VCaP (cell line): Measurements from ENCODE around the gene PCLO.

Experiments used
- H3K27ac ChIP-seq: fragments of 450-650 bp; 2 replicates; pipeline ENCODE4 v1.5.1; 2017
- CTCF ChIP-seq: fragments of 450-650 bp; conservative IDR thresholded peaks from 2 replicates; pipeline ENCODE4 v1.5.1; 2017; ENCODE audit warnings: mild to moderate bottlenecking, moderate library complexity

Gene PCLO

GRCh38 chr7:82778021-82778420 lies 384.7 kb downstream of the PCLO start:
- no peak for TF ChIP-seq CTCF

GRCh38 chr7:82762880-82763279 lies 399.8 kb downstream of the PCLO start:
- no peak overlapping the region for H3K27ac ChIP-seq
- no peak for TF ChIP-seq CTCF

More at GRCh38 chr7:82778021-82778420, 384.7 kb downstream of the PCLO start:
- H3K27ac ChIP-seq, result no peak overlapping the region

GRCh38 chr7:82760831-82761230 lies 401.9 kb downstream of the PCLO start:
- H3K27ac ChIP-seq, result no peak overlapping the region
- TF ChIP-seq CTCF, result no peak

DNA sequence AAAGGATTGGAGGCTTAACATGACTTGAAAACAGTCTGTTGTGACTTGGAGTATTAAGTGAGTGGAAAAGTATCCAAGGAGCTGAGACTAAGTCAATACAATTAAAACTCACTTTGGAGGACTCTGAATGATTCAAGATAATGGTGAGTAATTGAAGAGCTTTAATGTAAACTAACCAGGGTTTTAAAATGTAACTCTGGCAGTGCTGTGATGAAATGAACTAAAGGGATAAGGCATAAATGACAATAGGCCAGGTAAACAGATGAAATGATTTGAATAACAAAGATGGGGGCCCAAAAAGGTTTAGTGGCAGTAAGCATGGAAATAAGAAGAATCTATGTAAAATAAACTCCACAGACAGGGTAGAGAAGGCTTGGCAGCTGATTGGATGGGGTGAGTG lies 402.6 kb downstream of the PCLO start:
- TF ChIP-seq CTCF, result no peak
- no peak overlapping the region for H3K27ac ChIP-seq

DNA sequence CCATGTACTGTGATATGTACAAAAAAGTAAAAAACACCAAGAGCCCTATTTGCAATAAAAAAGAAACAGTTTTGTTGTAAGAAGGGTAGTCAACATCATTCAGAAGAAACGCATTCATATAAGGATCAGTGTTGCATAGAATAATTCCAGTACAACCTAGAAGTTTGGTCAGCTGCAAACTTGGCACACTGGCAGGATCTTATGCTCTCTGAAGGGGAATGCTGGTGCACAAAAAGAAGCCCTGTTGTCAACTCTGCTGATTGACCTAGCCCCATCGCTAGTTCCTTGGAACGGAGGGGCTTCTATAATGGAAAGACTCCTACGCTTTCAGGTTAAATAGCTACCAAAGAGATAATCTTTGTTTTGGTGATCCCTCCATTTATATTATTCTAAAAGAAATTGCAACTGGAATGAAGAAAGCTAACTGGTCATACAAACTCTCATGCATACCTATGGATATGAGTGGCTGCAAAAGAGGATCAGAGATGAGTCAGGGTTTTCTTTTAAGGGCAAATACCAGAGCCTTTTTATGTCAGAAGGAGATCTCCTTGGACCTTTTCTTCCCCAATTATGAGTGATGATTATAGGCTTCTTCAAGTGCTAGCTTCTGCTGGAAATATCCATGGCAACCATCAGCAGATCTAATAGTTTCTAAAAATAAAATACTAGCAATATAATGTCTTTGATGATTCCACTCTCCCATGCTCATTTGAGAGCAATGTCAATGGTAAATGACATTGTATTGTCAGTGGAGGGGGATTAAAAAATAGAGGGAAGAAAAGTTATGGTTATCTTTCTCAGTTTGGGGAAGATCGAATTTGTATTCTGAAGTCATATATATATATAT lies 406.8 kb downstream of the PCLO start:
- TF ChIP-seq CTCF, result no peak
- no peak overlapping the region for H3K27ac ChIP-seq

DNA sequence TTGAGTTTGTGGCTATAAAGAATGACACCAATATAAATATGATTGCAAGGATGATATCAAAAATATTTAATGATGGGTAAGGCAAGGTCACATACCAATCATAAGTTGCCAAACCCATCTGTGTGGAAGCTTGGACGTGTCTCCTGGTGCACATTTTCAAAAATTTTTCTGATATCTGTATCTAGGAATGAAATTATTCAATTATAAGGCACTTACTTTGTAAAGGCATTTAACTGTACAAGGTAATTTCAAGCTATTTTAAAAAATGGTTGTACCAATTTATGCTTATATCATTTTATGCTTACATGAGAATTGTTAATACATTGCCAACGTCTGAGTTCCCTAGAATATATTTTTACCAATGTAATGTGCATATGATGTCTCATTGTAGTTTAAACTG lies 412.7 kb downstream of the PCLO start:
- H3K27ac ChIP-seq, result no peak overlapping the region
- TF ChIP-seq CTCF, result no peak

- H3K27ac ChIP-seq, result no peak overlapping the region
- no peak for TF ChIP-seq CTCF
Measured at GRCh38 chr7:82745820-82746219, 416.9 kb downstream of the PCLO start.
